Neutrophil (primary cell): ENCODE measurements around the gene H2BW2.

ENCODE experiments used
- H3K27ac ChIP-seq: fragments of 200-600 bp; sonication (generic); 2 replicates; pipeline ENCODE4 v1.5.1; 2016; ENCODE audit warnings: mild to moderate bottlenecking, moderate library complexity
- H3K27me3 ChIP-seq: fragments of 200-600 bp; sonication (generic); 2 replicates; pipeline ENCODE4 v1.6.0; 2016; ENCODE audit warnings: mild to moderate bottlenecking
- H3K36me3 ChIP-seq: fragments of 200-600 bp; sonication (generic); 2 replicates; pipeline ENCODE4 v1.5.1; 2017
- H3K4me1 ChIP-seq, 2 experiments: fragments of 200-600 bp in 1 of 2; sonication (generic) in 1 of 2; 1 replicate in 1 of 2; 2 replicates in 1 of 2; pipeline versions ENCODE4 v1.5.1 to v1.6.1; 2013 to 2016; ENCODE audit warnings: low read depth in 1 of 2, low read length in 1 of 2, mild to moderate bottlenecking in 1 of 2, moderate library complexity in 1 of 2; ENCODE audit not compliant: control insufficient read depth in 1 of 2, insufficient read depth in 1 of 2
- H3K4me3 ChIP-seq, 2 experiments: fragments of 200-600 bp in 1 of 2; sonication (generic) in 1 of 2; 1 replicate in 1 of 2; 2 replicates in 1 of 2; pipeline ENCODE4 v1.5.1; 2013 to 2016; ENCODE audit warnings: low read depth in 1 of 2, low read length in 1 of 2, mild to moderate bottlenecking in 1 of 2, moderate library complexity in 1 of 2
- H3K9me3 ChIP-seq: fragments of 200-600 bp; sonication (generic); 2 replicates; pipeline ENCODE4 v1.5.1; 2016
- CTCF ChIP-seq: fragments of 200-600 bp; sonication (generic); IDR thresholded peaks from 2 replicates; pipeline ENCODE4 v1.5.1; 2016; ENCODE audit warnings: antibody characterized with exemption

The H2BW2 gene

DNA sequence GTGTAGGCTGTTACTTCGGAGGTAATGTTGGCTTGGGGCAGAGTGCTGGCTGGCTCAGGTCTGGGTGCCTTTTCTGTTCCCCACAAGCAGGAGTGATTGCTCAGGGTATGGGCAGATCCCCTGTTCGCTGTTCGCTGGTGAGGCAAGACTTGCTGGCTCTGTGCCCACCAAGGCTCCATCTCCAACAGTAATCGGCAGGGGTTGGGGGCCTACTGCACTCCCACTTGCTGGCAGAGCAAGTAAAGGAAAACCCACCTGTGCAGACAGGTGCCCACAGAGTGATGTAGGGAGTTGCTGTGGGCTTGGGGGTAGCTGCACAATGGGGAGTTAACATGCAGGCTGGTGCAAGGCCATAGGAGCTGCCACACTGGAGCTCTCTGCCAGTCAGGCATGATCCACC lies 44.3 kb downstream of the H2BW2 start:
- Histone ChIP-seq H3K4me3 (no peak overlapping the region), H3K27ac (no peak overlapping the region), H3K36me3 (no peaks in the 10 kb centered on the region), H3K27me3 (no peaks in the 10 kb centered on the region), H3K9me3 (no peaks in the 10 kb centered on the region), H3K4me1 (no peaks in the 10 kb centered on the region)
- no peak for TF ChIP-seq CTCF

- H3K27ac ChIP-seq = no peak overlapping the region
- H3K36me3 ChIP-seq = no peaks in the 10 kb centered on the region
- H3K4me1 ChIP-seq = no peaks in the 10 kb centered on the region
- no peak overlapping the region for H3K4me3 ChIP-seq
- no peak for TF ChIP-seq CTCF
- H3K27me3 ChIP-seq = no peaks in the 10 kb centered on the region
- H3K9me3 ChIP-seq = no peaks in the 10 kb centered on the region
Measured at GRCh38 chrX:104084534-104085277, 45.0 kb downstream of the H2BW2 start.

DNA sequence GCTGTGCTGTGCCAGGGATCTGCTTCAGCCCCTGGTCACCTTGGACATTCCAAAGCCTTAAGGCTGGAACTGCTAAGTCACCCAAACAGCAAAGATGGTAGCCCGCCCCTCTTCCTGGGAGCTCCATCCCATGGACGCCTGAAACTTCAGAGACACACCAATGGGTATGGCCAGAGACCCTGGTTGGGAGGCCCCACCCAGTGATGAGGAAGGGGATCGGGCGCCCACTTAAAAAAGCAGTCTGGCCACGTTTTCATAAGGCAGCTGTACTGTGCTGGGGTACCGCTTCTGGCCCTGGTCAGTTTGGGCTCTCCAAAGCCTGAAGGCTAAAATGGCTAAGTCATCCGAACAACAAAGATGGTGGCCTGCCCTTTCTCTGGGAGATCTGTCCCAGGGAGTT lies 45.7 kb downstream of the H2BW2 start:
- Histone ChIP-seq H3K9me3 (no peaks in the 10 kb centered on the region), H3K27ac (no peak overlapping the region), H3K4me3 (no peak overlapping the region), H3K36me3 (no peaks in the 10 kb centered on the region), H3K27me3 (no peaks in the 10 kb centered on the region), H3K4me1 (no peaks in the 10 kb centered on the region)
- no peak for TF ChIP-seq CTCF

GRCh38 chrX:104085919-104086318 lies 46.2 kb downstream of the H2BW2 start:
- H3K36me3 ChIP-seq = no peaks in the 10 kb centered on the region
- H3K4me3 ChIP-seq = no peak overlapping the region
- H3K9me3 ChIP-seq = no peaks in the 10 kb centered on the region
- H3K27me3 ChIP-seq = no peaks in the 10 kb centered on the region
- no peaks in the 10 kb centered on the region for H3K4me1 ChIP-seq
- no peak for TF ChIP-seq CTCF
- H3K27ac ChIP-seq = no peak overlapping the region
